Measurements from ENCODE around the gene NDUFS1.
"Not testable (repeated sequence)": the region's sequence is repeated elsewhere in the genome, so short reads cannot be mapped to it uniquely, and the experiment has no call there.

NDUFS1 gene

GRCh38 chr2:206159346-206160124 is at the start of gene NDUFS1, which contains the start of gene EEF1B2:
NDUFS1 (minus strand) TSS chr2:206159444; CDS start chr2:206153678, 5,766 bp downstream.
EEF1B2 (plus strand) TSS chr2:206159895; CDS start chr2:206159980, 85 bp downstream.
- peak; percentile 96 to 99 for DNase-seq

GRCh38 chr2:206208900-206209299 is 49.7 kb upstream of the NDUFS1 start:
- no peak for DNase-seq

- DNase-seq: not testable (repeated sequence)
These were observed 48.1 kb upstream of the NDUFS1 start for GRCh38 chr2:206207316-206207715.

DNA sequence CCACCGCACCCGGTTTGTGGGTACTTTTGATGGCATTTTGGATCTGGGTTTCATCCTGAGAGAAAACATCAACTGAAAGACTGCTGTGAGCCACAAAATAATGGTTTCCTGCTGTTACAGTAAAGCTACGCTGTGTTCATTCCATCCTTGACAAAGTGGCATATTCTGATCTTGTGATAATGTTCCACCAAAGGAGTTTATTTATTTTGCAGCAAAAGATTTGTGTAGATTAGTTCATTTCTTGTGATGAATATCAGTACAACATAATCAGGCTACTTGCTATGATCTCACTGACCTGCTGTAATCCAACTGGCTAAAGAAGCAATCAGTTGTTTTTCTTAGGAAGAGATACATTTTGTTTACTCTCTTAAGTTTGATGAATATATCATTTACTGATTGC is 45.5 kb upstream of the NDUFS1 start:
- no peak for DNase-seq

DNA sequence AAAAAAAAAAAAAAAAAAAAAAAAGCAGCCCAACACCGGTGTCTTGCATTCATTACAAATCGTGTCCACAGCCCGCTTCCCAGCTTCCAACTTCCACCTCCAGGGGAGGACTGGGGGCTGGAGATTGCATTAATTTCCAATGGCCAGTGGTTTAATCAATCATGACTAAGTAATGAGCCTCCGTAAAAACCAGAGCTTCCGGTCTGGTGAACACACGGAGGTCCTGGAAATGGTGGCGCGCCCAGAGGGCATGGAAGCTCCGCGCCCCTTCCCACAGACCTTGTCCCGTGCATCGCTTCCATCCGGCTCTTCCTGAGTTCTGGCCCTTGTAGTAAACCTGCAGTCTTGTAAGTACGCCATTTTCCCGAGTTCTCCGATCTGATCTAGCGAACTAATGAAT is 44.1 kb upstream of the NDUFS1 start:
- no peak for DNase-seq

- no peak for DNase-seq
These were observed 43.2 kb upstream of the NDUFS1 start for GRCh38 chr2:206202446-206202845.

DNA sequence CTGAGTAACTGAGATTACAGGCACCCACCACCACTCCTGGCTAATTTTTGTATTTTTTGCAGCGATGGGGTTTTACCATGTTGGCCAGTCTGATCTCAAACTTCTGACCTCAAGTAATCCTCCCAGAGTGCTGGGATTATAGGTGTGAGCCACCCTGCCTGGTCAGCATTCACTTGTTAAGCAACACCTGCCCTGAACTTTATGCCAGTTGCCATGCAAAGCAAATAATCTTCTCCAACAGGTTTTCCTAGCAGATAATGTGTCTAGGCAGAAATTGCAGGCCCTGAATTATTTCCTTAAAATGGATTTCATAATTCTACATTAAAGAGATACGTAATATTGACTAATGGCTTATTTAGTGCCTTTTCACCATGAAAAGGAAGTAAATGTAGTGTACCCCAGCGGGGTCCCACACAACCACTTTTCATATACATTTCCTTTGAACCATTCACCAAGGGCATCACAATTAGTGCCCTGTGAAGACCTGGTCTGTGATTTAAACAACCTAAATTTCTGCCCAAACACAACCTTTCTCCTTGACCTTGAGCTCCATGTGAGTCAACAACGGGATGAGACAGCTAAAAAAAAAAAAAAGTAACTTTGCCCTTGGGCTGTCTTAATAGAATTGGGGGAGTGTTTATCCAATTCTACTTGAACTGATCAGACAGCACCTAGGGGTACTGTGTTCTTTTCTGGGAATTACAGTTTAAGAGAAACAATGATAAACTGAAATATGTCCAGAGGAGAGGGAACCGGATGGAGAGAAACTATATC is 42.0 kb upstream of the NDUFS1 start:
- DNase-seq: no peak

DNA sequence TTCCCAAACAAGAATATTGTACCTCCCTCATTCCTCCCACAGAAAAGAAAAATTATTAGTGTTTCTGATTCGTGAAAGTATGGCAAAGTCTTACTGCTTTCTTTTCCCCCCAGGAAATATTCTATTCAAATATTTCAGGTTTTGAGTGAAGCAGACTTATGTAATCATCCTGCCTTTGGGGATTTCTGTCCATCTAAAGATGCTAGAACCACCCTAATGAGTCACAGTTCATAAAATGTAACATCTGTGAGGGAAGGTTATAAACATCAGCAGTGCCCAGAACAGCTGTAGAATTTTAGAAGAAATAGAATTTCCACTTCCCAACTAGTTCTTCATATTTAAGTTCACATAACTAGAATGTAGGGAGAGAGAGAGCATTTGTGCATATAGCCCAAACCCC is 39.4 kb upstream of the NDUFS1 start:
- no peak for DNase-seq

DNA sequence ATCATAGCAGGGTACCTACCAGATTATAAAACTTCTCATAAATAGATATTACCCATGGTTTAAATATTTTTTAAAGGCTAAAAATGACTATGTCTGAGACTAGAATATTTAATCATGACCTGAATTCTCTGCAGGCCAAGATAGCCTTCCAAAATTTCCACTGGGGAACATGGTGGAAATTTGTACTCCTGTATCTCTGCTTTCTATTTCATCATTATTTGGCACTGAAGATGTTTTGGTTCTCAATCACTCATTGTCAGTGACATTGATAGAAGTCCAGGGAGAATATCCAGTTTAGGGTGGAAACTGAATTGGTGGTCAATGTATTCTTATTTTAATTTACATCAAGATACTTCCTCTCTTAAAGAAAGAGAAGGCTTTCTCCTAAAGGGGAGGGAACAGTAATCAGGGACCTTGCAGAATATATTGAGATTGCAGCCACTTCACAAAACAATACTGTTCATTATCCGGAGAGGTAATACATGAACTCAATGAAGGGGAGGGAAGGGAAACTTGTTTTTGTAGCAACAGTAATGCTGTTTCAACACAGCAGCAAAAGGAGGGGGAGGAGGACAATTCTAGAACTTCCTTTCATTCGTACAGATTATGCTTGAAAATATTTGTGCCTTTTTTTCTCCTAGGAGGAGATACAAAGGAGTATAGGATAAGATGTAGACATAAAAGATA is 34.6 kb upstream of the NDUFS1 start:
- no peak for DNase-seq

DNA sequence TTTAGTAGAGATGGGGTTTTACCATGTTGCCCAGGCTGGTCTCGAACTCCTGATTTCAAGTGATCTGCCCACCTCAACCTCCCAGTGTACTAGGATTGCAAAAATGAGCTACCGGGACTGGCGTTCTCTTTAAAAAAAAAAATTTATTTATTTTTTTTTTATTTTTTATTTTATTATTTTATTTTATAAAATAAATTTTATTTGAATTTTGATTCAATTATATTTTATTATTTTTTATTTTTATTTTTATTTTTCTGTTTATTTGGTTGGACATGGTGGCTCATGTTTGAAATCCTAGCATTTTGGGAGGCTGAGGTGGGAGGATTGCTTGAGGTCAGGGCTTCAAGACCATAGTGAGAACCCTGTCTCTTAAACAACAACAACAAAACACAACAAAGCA is 32.9 kb upstream of the NDUFS1 start:
- no peak for DNase-seq

- no peak for DNase-seq
These were observed 31.4 kb upstream of the NDUFS1 start for GRCh38 chr2:206190689-206191088.

DNA sequence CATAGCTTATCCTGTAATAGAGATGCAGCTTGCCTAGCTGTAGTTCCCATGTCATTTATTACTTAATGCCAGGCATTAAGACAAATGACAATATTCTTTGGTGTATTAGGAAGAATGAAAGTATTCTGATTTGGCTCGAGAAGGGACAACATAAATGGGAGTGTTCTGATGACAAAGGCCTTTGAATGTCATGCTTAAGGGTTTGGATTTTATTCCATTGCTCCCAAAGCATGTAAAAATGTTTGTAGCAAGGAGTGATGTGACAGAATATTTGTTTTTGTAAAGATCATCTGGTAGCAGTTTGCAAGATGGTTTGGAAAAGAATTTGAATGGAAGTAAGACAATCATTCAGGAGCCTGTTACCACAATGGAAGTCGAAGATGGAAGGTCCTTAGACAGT is 30.9 kb upstream of the NDUFS1 start:
- no peak for DNase-seq

DNA sequence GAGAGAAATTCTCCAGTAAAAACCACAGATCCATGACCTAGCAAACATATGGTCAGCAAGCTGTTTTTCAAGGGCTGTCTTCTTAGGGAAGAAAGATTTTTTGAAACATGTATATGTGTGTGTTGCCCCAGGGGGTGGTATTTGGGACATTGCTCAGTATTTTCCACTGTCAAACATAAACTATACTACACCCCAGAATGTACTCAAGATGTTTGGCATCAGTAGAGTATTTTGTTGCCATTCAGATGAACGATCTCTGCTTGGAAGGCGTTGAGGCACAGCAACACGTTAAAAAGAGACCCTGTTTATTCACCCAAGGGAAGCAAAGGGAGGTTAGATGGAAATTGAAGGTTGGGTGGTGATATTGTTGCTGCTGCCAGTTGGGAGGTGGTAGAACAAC is 30.4 kb upstream of the NDUFS1 start:
- DNase-seq: no peak

GRCh38 chr2:206181526-206181925 is 22.3 kb upstream of the NDUFS1 start:
- DNase-seq: not testable (repeated sequence)

- no peak for DNase-seq
These were observed 17.7 kb upstream of the NDUFS1 start for GRCh38 chr2:206176901-206177300.

GRCh38 chr2:206176121-206176520 is 16.9 kb upstream of the NDUFS1 start:
- DNase-seq: no peak

- no peak for DNase-seq
These were observed 13.9 kb upstream of the NDUFS1 start for GRCh38 chr2:206173147-206173546.

- DNase-seq: not testable (repeated sequence)
These were observed 12.6 kb upstream of the NDUFS1 start for GRCh38 chr2:206171624-206172397.

GRCh38 chr2:206168230-206168629 is 9.0 kb upstream of the NDUFS1 start:
- DNase-seq: not testable (repeated sequence)

GRCh38 chr2:206164261-206164862 is 5.1 kb upstream of the NDUFS1 start:
- DNase-seq: peak in 1 of 2 experiments; percentile 33

GRCh38 chr2:206163251-206163880 is 4.1 kb upstream of the NDUFS1 start:
- no peak for DNase-seq

DNA sequence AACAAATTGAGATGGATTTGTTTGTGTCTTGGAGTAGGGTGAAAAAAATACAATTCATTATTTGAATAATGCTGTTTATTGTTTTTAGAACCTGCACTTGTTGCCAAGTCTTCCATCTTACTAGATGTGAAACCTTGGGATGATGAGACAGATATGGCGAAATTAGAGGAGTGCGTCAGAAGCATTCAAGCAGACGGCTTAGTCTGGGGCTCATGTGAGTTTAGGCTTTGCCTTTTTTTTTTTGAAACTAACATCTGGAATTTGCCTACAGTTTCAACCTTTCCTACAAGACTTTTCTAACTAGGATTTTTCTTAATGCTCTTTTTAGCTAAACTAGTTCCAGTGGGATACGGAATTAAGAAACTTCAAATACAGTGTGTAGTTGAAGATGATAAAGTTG is 3.2 kb upstream of the NDUFS1 start:
- not testable (repeated sequence) for DNase-seq
